HCT116 (cell line): ENCODE measurements around the gene APOE. TPM values are rescaled to one million over a fixed set of nuclear protein-coding genes. Genes with fewer than 3 reads are reported as not detected.

Experiments used
- ATAC-seq: fragments of 200-7000 bp; cut with Tn5 transposase; 2 replicates; pipeline ENCODE4 v1.9.1; 2020; ENCODE audit warnings: mild to moderate bottlenecking, moderate library complexity
- BruUV-seq: library from RNA; stranded (reverse); fragments of 400-500 nt; replicated peaks from 2 replicates; lab custom pipeline; 2021; lab: Mats Ljungman, UMichigan
- CTCF ChIA-PET: fragments of 300-600 bp; sonication (Branson Sonifier 250); formaldehyde crosslinking; loops from one replicate; lab custom pipeline; 2021; ENCODE audit warnings: antibody characterized with exemption; lab: Charles Lee
- POLR2A ChIA-PET: fragments of 300-600, 350-600 bp; sonication (Branson Sonifier 250); formaldehyde crosslinking; loops from one replicate; lab custom pipeline; 2021; ENCODE audit warnings: antibody characterized with exemption; lab: Charles Lee
- RAD21 ChIA-PET, 2 experiments: fragments of 300-600 bp; sonication (Branson Sonifier 250); formaldehyde crosslinking; loops; one replicate each; lab custom pipeline; 2023; ENCODE audit warnings: low total read pairs in 2 of 2; ENCODE audit not compliant: uncharacterized antibody in 2 of 2, unreplicated experiment in 2 of 2, low non-redundant PET in 1 of 2; lab: Charles Lee
- DNase-seq: peaks from one replicate; pipeline ENCODE4 v3.0.0-alpha.2; 2010; ENCODE audit warnings: low read depth, low spot score
- H2AFZ ChIP-seq: fragments of 200-600 bp; shearing (Covaris generic), sonication (generic); 2 replicates; pipeline ENCODE4 v1.6.1; 2017; ENCODE audit warnings: low read depth, mixed run types, mixed read lengths, antibody characterized with exemption, low read length; ENCODE audit not compliant: poor library complexity, severe bottlenecking
- H3K27ac ChIP-seq: 2 replicates; pipeline ENCODE4 v1.5.1; 2012; ENCODE audit warnings: low read depth, low read length
- H3K27me3 ChIP-seq: fragments of 200-600 bp; sonication (generic); 2 replicates; pipeline ENCODE4 v1.6.1; 2016; ENCODE audit warnings: mixed run types, low read length, mixed read lengths; ENCODE audit not compliant: insufficient read depth
- H3K36me3 ChIP-seq, 2 experiments: fragments of 200-500 bp in 1 of 2; fragments of 200-600 bp in 1 of 2; sonication (Bioruptor generic) in 1 of 2; sonication (generic) in 1 of 2; 2 replicates each; pipeline versions ENCODE4 v1.5.1 to v1.6.1; 2014 to 2016; ENCODE audit warnings: low read length in 2 of 2, inconsistent platforms in 1 of 2, mixed read lengths in 1 of 2, mixed run types in 1 of 2; ENCODE audit not compliant: insufficient read depth in 2 of 2, control insufficient read depth in 1 of 2
- H3K4me1 ChIP-seq, 2 experiments: fragments of 200-600 bp in 1 of 2; sonication (generic) in 1 of 2; 2 replicates each; pipeline versions ENCODE4 v1.5.1 to v1.6.1; 2012 to 2017; ENCODE audit warnings: low read length in 2 of 2, inconsistent platforms in 1 of 2, mild to moderate bottlenecking in 1 of 2, mixed read lengths in 1 of 2, mixed run types in 1 of 2, moderate library complexity in 1 of 2; ENCODE audit not compliant: insufficient read depth in 2 of 2, control insufficient read depth in 1 of 2
- H3K4me2 ChIP-seq: fragments of 200-600 bp; sonication (generic); 2 replicates; pipeline ENCODE4 v1.6.1; 2017; ENCODE audit warnings: mixed run types, low read length, mixed read lengths
- H3K4me3 ChIP-seq, 2 experiments: fragments of 200-600 bp in 1 of 2; sonication (generic) in 1 of 2; replicated peaks in 1 of 2; 2 replicates each; pipeline ENCODE4 v1.5.1; 2011 to 2016; ENCODE audit warnings: low read length in 2 of 2, control low read depth in 1 of 2, low read depth in 1 of 2, mild to moderate bottlenecking in 1 of 2, mixed read lengths in 1 of 2, mixed run types in 1 of 2
- H3K79me2 ChIP-seq: fragments of 200-600 bp; sonication (generic); 2 replicates; pipeline ENCODE4 v1.6.1; 2017; ENCODE audit warnings: mild to moderate bottlenecking, mixed run types, low read length, moderate library complexity, mixed read lengths; ENCODE audit not compliant: insufficient read depth
- H3K9ac ChIP-seq: fragments of 200-600 bp; sonication (generic); 2 replicates; pipeline ENCODE4 v1.6.1; 2016; ENCODE audit warnings: low read length, mixed read lengths
- H3K9me2 ChIP-seq: fragments of 200-600 bp; sonication (generic), shearing (Covaris generic); 2 replicates; pipeline ENCODE4 v1.6.1; 2017; ENCODE audit warnings: mixed run types, mild to moderate bottlenecking, moderate library complexity; ENCODE audit not compliant: insufficient read depth
- H3K9me3 ChIP-seq, 2 experiments: fragments of 200-500 bp in 1 of 2; fragments of 200-600 bp in 1 of 2; sonication (Bioruptor generic) in 1 of 2; sonication (generic) in 1 of 2; 2 replicates each; pipeline ENCODE4 v1.6.1; 2014 to 2017; ENCODE audit warnings: low read length in 2 of 2, mixed read lengths in 2 of 2, inconsistent platforms in 1 of 2, low read depth in 1 of 2, mild to moderate bottlenecking in 1 of 2, mixed run types in 1 of 2, moderate library complexity in 1 of 2; ENCODE audit not compliant: control insufficient read depth in 1 of 2, insufficient read depth in 1 of 2
- H4K20me1 ChIP-seq: fragments of 200-600 bp; sonication (generic), shearing (Covaris generic); 2 replicates; pipeline ENCODE4 v1.6.1; 2017; ENCODE audit warnings: mixed run types, mild to moderate bottlenecking, moderate library complexity; ENCODE audit not compliant: insufficient read depth
- CEBPB ChIP-seq: IDR thresholded peaks from 2 replicates; pipeline ENCODE4 v1.6.1; 2012; ENCODE audit warnings: low read depth
- CTCF ChIP-seq, 3 experiments: fragments of 200-600 bp in 1 of 3; sonication (generic) in 1 of 3; IDR thresholded peaks in 2 of 3; conservative IDR thresholded peaks in 1 of 3; 2 replicates each; pipeline ENCODE4 v1.5.1; 2012 to 2017; ENCODE audit warnings: low read depth in 2 of 3, low read length in 2 of 3, antibody characterized with exemption in 1 of 3, borderline replicate concordance in 1 of 3, control low read depth in 1 of 3, mild to moderate bottlenecking in 1 of 3, mixed read lengths in 1 of 3, mixed run types in 1 of 3, moderate library complexity in 1 of 3; ENCODE audit not compliant: insufficient read depth in 1 of 3
- EGR1 ChIP-seq: IDR thresholded peaks from 2 replicates; pipeline ENCODE4 v1.6.1; 2012; ENCODE audit warnings: low read depth
- ELF1 ChIP-seq: IDR thresholded peaks from 2 replicates; pipeline ENCODE4 v1.6.1; 2012; ENCODE audit warnings: low read depth, borderline replicate concordance
- EZH2phosphoT487 ChIP-seq: fragments of 200-600 bp; IDR thresholded peaks from 2 replicates; pipeline ENCODE4 v1.6.1; 2018; ENCODE audit warnings: antibody characterized with exemption, borderline replicate concordance
- FOSL1 ChIP-seq: IDR thresholded peaks from 2 replicates; pipeline ENCODE4 v1.6.1; 2012; ENCODE audit warnings: low read depth
- POLR2AphosphoS5 ChIP-seq: IDR thresholded peaks from 2 replicates; pipeline ENCODE4 v1.6.1; 2011; ENCODE audit warnings: mild to moderate bottlenecking, low read depth, low read length, moderate library complexity
- RAD21 ChIP-seq: IDR thresholded peaks from 2 replicates; pipeline ENCODE4 v1.6.1; 2012; ENCODE audit warnings: low read depth, mild to moderate bottlenecking
- SP1 ChIP-seq: IDR thresholded peaks from 2 replicates; pipeline ENCODE4 v1.6.1; 2012; ENCODE audit warnings: low read depth
- SRF ChIP-seq: IDR thresholded peaks from 2 replicates; pipeline ENCODE4 v1.6.1; 2012; ENCODE audit warnings: low read depth
- TCF7L2 ChIP-seq: IDR thresholded peaks from 2 replicates; pipeline ENCODE4 v1.7.0; 2011; ENCODE audit warnings: borderline replicate concordance, inconsistent platforms; ENCODE audit not compliant: insufficient read depth, insufficient read length; ENCODE audit errors: extremely low read depth
- intact Hi-C: fragments of 100-400 bp; cut with micrococcal nuclease; formaldehyde crosslinking; loops from 2 replicates; pipeline ENCODE4 v1.10.0; 2022
- total RNA-seq: library from RNA; stranded (reverse); gene quantifications from one replicate; pipeline ENCODE4 v1.2.1, GENCODE V29; 2021; ENCODE audit not compliant: unreplicated experiment
- TF ChIP-seq, protein P1 (sequence below): IDR thresholded peaks from 2 replicates; pipeline ENCODE4 v1.6.1; 2012
- TF ChIP-seq, protein P2 (sequence below): IDR thresholded peaks from 2 replicates; pipeline ENCODE4 v1.6.1; 2011; ENCODE audit warnings: mild to moderate bottlenecking, low read length, moderate library complexity; ENCODE audit not compliant: insufficient replicate concordance; ENCODE audit errors: extremely low read depth
- TF ChIP-seq, protein P3 (sequence below): IDR thresholded peaks from 2 replicates; pipeline ENCODE4 v1.6.1; 2012

Gene APOE
- total RNA-seq, 1 experiment from 2014 or later, result 7.2 TPM

- TF ChIP-seq ELF1 (no peak), CTCF (IDR thresholded peaks at IDR 0.05 in 2 of 3, conservative IDR thresholded peaks at IDR 0.05 in 1 of 3; ENCODE audit: borderline replicate concordance in 1 of 3, insufficient read depth in 1 of 3, low read depth in 2 of 3, low read length in 2 of 3) (no peak), CEBPB (no peak), TCF7L2 (no peak), RAD21 (no peak), FOSL1 (no peak), POLR2AphosphoS5 (no peak), EGR1 (no peak), SRF (no peak), EZH2phosphoT487 (no peak)
- TF ChIP-seq, protein P1, sequence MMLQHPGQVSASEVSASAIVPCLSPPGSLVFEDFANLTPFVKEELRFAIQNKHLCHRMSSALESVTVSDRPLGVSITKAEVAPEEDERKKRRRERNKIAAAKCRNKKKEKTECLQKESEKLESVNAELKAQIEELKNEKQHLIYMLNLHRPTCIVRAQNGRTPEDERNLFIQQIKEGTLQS, result no peak
Observed at GRCh38 chr19:44871809-44872208, 33.8 kb upstream of the APOE start (continued).

DNA sequence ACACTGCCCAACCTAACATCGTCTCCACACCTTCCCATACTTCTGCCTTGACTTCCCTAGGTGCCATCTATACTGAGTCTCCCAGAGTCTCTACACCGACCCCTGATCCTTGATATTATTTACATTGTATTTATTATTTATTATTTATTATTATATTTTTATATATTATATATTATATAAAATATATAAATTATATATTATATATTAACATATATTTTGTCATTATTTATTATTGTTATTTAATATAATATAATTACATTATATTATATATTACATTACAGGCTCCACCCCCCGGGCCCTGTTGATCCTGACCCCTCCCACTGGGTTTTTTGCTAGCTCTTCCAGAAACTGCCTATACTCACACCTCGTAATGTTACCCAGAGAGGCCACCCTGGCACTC, 32.9 kb upstream of the APOE start:
- ChIA-PET POLR2A (interaction anchor here (0.8 kb wide), 1 partner anchor 18 kb away, joined by 6 read pairs; the partner anchor contains the start of gene TOMM40), CTCF (no interaction called here), RAD21 (no interaction called here)
- Histone ChIP-seq H3K4me3 (no peak overlapping the region), H2AFZ (no peak overlapping the region), H3K4me2 (no peak overlapping the region), H3K27me3 (no peaks in the 10 kb centered on the region), H3K9me2 (no peaks in the 10 kb centered on the region), H3K4me1 (peaks cover 8 to 11% of the 10 kb centered on the region in 2 experiments), H3K27ac (no peak overlapping the region), H3K9me3 (no peaks in the 10 kb centered on the region), H3K79me2 (no peaks in the 10 kb centered on the region), H4K20me1 (no peaks in the 10 kb centered on the region), H3K9ac (no peak overlapping the region), H3K36me3 (peaks cover 38% of the 10 kb centered on the region in 2 experiments)
- intact Hi-C loops, result no loop called here
- no TSS peak for BruUV-seq
- ATAC-seq (no peak), DNase-seq (no peak)
- TF ChIP-seq SP1, result no peak
- TF ChIP-seq, protein P2, sequence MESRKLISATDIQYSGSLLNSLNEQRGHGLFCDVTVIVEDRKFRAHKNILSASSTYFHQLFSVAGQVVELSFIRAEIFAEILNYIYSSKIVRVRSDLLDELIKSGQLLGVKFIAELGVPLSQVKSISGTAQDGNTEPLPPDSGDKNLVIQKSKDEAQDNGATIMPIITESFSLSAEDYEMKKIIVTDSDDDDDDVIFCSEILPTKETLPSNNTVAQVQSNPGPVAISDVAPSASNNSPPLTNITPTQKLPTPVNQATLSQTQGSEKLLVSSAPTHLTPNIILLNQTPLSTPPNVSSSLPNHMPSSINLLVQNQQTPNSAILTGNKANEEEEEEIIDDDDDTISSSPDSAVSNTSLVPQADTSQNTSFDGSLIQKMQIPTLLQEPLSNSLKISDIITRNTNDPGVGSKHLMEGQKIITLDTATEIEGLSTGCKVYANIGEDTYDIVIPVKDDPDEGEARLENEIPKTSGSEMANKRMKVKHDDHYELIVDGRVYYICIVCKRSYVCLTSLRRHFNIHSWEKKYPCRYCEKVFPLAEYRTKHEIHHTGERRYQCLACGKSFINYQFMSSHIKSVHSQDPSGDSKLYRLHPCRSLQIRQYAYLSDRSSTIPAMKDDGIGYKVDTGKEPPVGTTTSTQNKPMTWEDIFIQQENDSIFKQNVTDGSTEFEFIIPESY, result no peak
- TF ChIP-seq, protein P3, sequence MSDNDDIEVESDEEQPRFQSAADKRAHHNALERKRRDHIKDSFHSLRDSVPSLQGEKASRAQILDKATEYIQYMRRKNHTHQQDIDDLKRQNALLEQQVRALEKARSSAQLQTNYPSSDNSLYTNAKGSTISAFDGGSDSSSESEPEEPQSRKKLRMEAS, result no peak
